Measurements from ENCODE around the gene GNPNAT1. TPM values are rescaled to one million over a fixed set of nuclear protein-coding genes. Genes with fewer than 3 reads are reported as not detected.
A peak's percentile ranks its signal among the peaks of the same experiment; 100 is the strongest.

Gene GNPNAT1
- 28.3 and 36.0 TPM in 2 replicates for total RNA-seq (2014; rRNA removed; shearing (Covaris generic))

DNA sequence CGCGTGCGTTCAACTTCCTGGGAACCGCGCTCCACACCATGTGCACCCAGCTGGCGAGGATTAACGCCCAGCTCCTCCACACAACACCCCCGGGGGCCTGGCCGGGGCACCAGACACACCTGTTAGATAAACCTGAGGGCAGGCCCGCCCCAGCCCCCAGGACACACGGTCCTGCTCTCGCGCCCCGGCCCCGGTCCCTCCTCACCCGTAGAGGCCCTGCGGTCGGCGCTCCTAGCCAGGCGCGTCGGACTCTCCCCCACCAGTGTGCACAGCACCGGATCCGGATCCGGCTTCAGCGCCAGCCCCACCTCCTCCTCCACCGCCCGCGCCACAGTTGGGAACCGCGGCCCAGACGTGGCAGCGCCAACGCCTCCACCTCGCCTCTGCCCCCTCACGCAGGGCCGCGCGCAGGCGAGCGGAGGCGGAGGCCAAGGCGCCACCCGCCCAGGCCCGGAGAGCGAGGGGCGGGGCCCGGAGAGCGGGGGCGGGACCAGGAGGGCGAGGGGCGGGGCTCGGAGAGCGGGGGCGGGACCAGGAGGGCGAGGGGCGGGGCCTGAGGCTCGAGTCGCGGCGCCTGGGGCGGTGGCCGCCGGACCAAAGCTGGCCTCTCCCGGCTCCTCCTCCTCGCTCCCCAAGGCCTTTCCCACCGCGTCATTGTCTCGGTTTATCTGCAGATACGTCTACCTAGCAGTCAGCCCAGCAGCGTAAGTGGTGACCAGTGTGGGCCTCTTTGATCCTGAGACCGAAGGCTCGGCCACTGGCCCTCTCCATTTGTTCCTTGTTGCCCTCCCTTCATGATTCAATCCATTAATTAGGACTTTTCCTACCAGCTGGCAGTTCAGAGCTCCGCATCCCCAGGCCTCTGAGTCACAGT lies at the start of gene GNPNAT1:
Gene GNPNAT1 (minus strand): TSS at position 385 of the 874 bp plus-strand sequence. CDS start 6,957 bp downstream, outside the sequence.
- H3K27ac ChIP-seq, result peak within 1 kb of the TSS; percentile 89
- peak within 1 kb of the TSS; percentile 55 for H3K4me3 ChIP-seq
- H3K27me3 ChIP-seq (replicated peaks), result no peaks in the 10 kb centered on the region
- peaks cover 12% of the 10 kb centered on the region for H3K4me1 ChIP-seq (replicated peaks)
- peaks cover 3% of the 10 kb centered on the region; the same call in 1 of the 2 replicates for H3K36me3 ChIP-seq
- H3K9me3 ChIP-seq (replicated peaks), result no peaks in the 10 kb centered on the region
- peak; percentile 91 to 93 for DNase-seq (ENCODE audit: low read depth in 1 of 2, low spot score in 2 of 2)

DNA sequence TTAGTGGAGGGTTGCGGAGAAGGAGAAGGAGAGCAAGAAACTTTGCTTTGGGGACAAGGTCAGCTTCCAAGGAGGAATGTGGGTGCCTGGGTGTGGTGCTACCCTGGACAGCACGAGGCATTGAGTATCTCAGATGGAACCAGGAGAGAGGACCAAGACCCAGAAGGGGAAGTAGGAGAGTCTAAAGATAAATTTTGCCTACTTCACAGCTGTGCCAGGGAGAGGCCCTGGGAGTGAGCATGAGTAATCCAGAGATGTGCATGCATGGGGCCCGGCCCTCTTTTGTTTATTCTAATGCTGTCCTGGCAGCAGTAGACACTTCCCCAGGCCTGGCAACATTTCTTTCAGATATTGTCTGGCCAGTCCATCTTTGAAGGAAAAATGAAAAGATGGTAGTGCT lies 49.5 kb upstream of the GNPNAT1 start:
- DNase-seq (ENCODE audit: low read depth in 1 of 2, low spot score in 2 of 2), result peak; percentile 23 to 62
- Histone ChIP-seq H3K9me3 (replicated peaks) (no peaks in the 10 kb centered on the region), H3K27ac (no peak overlapping the region), H3K4me1 (replicated peaks) (peaks cover 16% of the 10 kb centered on the region), H3K4me3 (no peak overlapping the region), H3K27me3 (replicated peaks) (no peaks in the 10 kb centered on the region), H3K36me3 (no peaks in the 10 kb centered on the region)

DNA sequence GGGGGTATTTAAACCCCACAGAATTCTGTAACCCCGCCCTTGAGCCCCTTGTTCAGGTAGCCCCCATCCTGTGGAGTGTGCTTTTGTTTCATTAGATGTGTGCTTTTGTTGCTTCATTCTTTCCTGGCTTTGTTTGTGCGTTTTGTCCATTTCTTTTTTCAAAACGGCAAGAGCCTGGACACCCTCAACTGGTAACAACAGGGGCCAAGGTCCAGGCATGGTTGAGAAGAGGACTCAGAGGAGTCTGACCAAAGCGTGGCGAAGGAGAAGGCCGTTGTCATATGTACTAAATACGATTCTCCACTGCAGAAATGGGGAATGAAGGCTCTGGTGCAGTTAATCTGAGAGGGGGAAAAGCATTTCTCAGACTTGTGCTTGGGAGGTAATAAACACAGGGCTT lies 46.0 kb upstream of the GNPNAT1 start:
- Histone ChIP-seq H3K4me1 (replicated peaks) (peaks cover 36% of the 10 kb centered on the region), H3K36me3 (no peaks in the 10 kb centered on the region), H3K4me3 (no peak overlapping the region), H3K27me3 (replicated peaks) (no peaks in the 10 kb centered on the region), H3K9me3 (replicated peaks) (no peaks in the 10 kb centered on the region), H3K27ac (no peak overlapping the region)
- no peak for DNase-seq (ENCODE audit: low read depth in 1 of 2, low spot score in 2 of 2)

GRCh38 chr14:52836063-52836462 lies 44.7 kb upstream of the GNPNAT1 start:
- Histone ChIP-seq H3K27ac (no peak overlapping the region), H3K4me1 (replicated peaks) (peaks cover 30% of the 10 kb centered on the region), H3K27me3 (replicated peaks) (no peaks in the 10 kb centered on the region), H3K36me3 (no peaks in the 10 kb centered on the region), H3K4me3 (no peak overlapping the region), H3K9me3 (replicated peaks) (no peaks in the 10 kb centered on the region)
- no peak for DNase-seq (ENCODE audit: low read depth in 1 of 2, low spot score in 2 of 2)

GRCh38 chr14:52835122-52835903 lies 43.9 kb upstream of the GNPNAT1 start:
- peak; percentile 62 to 82 for DNase-seq (ENCODE audit: low read depth in 1 of 2, low spot score in 2 of 2)

GRCh38 chr14:52834440-52834842 lies 43.0 kb upstream of the GNPNAT1 start:
- H3K4me3 ChIP-seq, result no peak overlapping the region
- H3K27ac ChIP-seq, result peak overlapping the region; percentile 62; the same call in 1 of the 2 replicates
- H3K27me3 ChIP-seq (replicated peaks), result no peaks in the 10 kb centered on the region
- peaks cover 22% of the 10 kb centered on the region for H3K4me1 ChIP-seq (replicated peaks)
- peak in 1 of 2 experiments; percentile 5 for DNase-seq (ENCODE audit: low read depth in 1 of 2, low spot score in 2 of 2)
- no peaks in the 10 kb centered on the region for H3K9me3 ChIP-seq (replicated peaks)
- no peaks in the 10 kb centered on the region for H3K36me3 ChIP-seq

More at GRCh38 chr14:52835122-52835903, 43.9 kb upstream of the GNPNAT1 start:
- no peaks in the 10 kb centered on the region for H3K36me3 ChIP-seq
- H3K4me3 ChIP-seq, result no peak overlapping the region
- H3K9me3 ChIP-seq (replicated peaks), result no peaks in the 10 kb centered on the region
- H3K27me3 ChIP-seq (replicated peaks), result no peaks in the 10 kb centered on the region
- H3K27ac ChIP-seq, result peak overlapping the region; percentile 62
- H3K4me1 ChIP-seq (replicated peaks), result peaks cover 23% of the 10 kb centered on the region

DNA sequence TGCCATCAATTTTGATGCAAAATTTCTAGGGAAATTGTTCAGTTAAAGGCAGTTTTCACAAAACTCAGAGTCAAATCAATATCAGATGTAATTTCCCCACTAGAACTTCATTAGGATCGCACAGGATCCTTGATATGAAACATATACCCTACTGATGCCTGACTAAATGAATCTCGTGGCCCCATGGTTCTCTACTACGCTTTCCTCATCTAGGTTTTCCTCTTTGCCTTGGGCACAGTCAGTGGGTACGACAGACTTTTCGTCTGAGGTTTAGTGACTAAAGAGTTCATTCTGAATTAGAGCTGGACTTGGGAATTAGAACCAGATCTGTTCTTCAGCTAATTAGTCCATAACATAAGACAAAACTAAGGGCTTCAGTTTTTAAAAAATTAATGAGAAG lies 42.5 kb upstream of the GNPNAT1 start:
- Histone ChIP-seq H3K4me3 (no peak overlapping the region), H3K36me3 (no peaks in the 10 kb centered on the region), H3K9me3 (replicated peaks) (no peaks in the 10 kb centered on the region), H3K27ac (no peak overlapping the region), H3K4me1 (replicated peaks) (peaks cover 22% of the 10 kb centered on the region), H3K27me3 (replicated peaks) (no peaks in the 10 kb centered on the region)
- no peak for DNase-seq (ENCODE audit: low read depth in 1 of 2, low spot score in 2 of 2)

DNA sequence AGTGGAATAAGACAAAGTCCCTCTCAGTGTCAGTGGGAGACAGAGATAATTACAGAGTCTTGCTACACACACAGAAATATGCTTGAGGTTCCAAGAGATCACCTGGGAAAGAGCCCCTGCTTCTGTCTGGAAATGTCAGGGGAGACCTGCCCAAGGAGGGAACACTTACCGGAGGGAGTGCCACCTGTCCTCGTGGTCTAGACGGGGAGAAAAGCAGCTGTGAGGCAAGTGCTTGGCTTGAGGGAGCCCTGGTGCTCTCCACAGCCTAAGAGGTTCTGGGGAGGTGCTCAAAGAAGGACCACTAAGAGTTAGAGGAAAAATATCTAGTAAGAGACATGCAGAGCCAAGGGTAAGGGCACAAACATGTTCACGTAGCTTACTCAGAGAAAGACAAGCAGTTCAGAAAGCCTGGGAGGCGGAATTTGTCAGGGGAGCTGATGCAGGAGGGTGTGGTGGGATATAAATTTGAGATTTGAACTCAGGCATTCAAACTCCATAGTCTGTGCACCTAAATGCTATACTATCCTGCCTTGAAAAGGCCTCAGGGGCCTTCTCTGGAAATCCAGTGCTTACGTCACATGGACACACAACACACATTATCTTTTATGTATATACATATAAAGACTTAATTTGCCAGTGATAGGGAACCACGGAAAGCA lies 38.2 kb upstream of the GNPNAT1 start:
- no peaks in the 10 kb centered on the region for H3K27me3 ChIP-seq (replicated peaks)
- H3K4me3 ChIP-seq, result no peak overlapping the region
- no peaks in the 10 kb centered on the region for H3K9me3 ChIP-seq (replicated peaks)
- no peak overlapping the region for H3K27ac ChIP-seq
- DNase-seq (ENCODE audit: low read depth in 1 of 2, low spot score in 2 of 2), result no peak
- no peaks in the 10 kb centered on the region for H3K36me3 ChIP-seq
- H3K4me1 ChIP-seq (replicated peaks), result peaks cover 7% of the 10 kb centered on the region

DNA sequence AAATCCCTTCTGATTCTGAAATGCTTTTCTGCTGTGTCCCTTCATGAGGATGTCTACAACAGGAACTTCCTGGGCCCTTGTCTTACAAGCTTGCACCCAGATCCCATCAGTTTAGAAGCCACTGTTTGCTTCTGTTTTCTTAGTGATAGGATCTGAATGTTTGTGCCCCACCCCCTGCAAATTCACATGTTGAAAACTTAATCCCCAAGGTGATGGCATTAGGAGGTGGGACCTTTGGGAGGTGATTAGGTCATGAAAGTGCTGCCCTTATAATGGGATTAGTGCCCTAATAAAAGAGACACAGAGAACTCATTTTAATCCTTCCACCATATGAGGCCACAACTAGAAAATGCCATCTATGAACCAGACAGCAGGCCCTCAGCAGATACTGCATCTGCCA lies 36.0 kb upstream of the GNPNAT1 start:
- Histone ChIP-seq H3K27me3 (replicated peaks) (no peaks in the 10 kb centered on the region), H3K36me3 (no peaks in the 10 kb centered on the region), H3K4me3 (no peak overlapping the region), H3K9me3 (replicated peaks) (no peaks in the 10 kb centered on the region), H3K4me1 (replicated peaks) (no peaks in the 10 kb centered on the region), H3K27ac (no peak overlapping the region)
- no peak for DNase-seq (ENCODE audit: low read depth in 1 of 2, low spot score in 2 of 2)

- no peak overlapping the region for H3K27ac ChIP-seq
- no peak overlapping the region for H3K4me3 ChIP-seq
- no peaks in the 10 kb centered on the region for H3K9me3 ChIP-seq (replicated peaks)
- no peak for DNase-seq (ENCODE audit: low read depth in 1 of 2, low spot score in 2 of 2)
- no peaks in the 10 kb centered on the region for H3K27me3 ChIP-seq (replicated peaks)
- H3K36me3 ChIP-seq, result no peaks in the 10 kb centered on the region
- peaks cover 4% of the 10 kb centered on the region; the same call in 1 of the 2 replicates for H3K4me1 ChIP-seq (replicated peaks)
These were observed 33.7 kb upstream of the GNPNAT1 start for GRCh38 chr14:52825085-52825484.

DNA sequence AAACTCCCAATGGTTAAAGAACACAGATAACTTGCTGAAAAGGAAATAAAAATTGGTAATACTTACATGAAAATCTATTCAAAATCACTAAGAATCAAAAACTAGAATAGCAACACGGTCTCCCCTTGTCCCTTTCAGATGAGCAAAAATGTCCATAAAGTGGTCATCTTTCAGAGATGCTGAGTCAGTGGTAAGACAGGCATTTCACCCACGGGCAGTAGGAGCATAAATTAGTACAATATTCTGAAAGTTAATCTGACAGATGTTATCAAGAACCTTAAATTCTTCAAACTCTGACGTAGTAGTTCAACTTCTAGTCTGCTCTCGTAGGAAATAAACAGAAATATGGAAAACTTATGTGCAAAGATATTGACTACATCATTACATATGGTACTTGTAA lies 33.1 kb upstream of the GNPNAT1 start:
- H3K4me3 ChIP-seq, result no peak overlapping the region
- no peaks in the 10 kb centered on the region for H3K9me3 ChIP-seq (replicated peaks)
- no peak overlapping the region for H3K27ac ChIP-seq
- no peaks in the 10 kb centered on the region for H3K36me3 ChIP-seq
- H3K27me3 ChIP-seq (replicated peaks), result no peaks in the 10 kb centered on the region
- DNase-seq (ENCODE audit: low read depth in 1 of 2, low spot score in 2 of 2), result no peak
- H3K4me1 ChIP-seq (replicated peaks), result peaks cover 4% of the 10 kb centered on the region; the same call in 1 of the 2 replicates

DNA sequence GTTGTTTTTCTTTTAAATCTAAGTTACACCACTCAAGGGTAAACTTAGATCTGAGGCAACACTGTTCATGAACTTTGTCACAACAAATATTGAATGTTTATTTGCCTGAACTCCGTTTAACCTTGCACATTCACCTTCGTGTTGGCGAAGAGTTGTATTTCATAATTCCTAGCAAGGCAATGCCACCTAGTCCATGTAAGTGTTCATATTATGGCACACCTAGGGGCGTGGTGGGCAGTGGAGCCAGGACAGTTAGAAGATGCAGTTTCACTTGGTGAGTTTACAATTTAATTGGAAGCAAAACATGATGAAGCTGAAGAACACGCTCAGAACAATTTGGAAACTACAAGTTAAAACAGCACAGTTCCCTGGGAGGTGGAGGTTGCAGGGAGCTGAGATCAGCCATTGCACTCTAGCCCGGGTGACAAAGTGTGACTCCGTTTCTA lies 30.4 kb upstream of the GNPNAT1 start:
- H3K27me3 ChIP-seq (replicated peaks), result no peaks in the 10 kb centered on the region
- no peaks in the 10 kb centered on the region for H3K36me3 ChIP-seq
- H3K4me3 ChIP-seq, result no peak overlapping the region
- no peak for DNase-seq (ENCODE audit: low read depth in 1 of 2, low spot score in 2 of 2)
- H3K27ac ChIP-seq, result no peak overlapping the region
- H3K9me3 ChIP-seq (replicated peaks), result no peaks in the 10 kb centered on the region
- peaks cover 4% of the 10 kb centered on the region; the same call in 1 of the 2 replicates for H3K4me1 ChIP-seq (replicated peaks)

GRCh38 chr14:52808101-52808500 lies 16.7 kb upstream of the GNPNAT1 start:
- Histone ChIP-seq H3K4me3 (no peak overlapping the region), H3K27me3 (replicated peaks) (no peaks in the 10 kb centered on the region), H3K36me3 (no peaks in the 10 kb centered on the region), H3K27ac (no peak overlapping the region), H3K9me3 (replicated peaks) (no peaks in the 10 kb centered on the region), H3K4me1 (replicated peaks) (no peaks in the 10 kb centered on the region)
- no peak for DNase-seq (ENCODE audit: low read depth in 1 of 2, low spot score in 2 of 2)
